Measurements from ENCODE around the gene TNFRSF12A.

TNFRSF12A gene, protein sequence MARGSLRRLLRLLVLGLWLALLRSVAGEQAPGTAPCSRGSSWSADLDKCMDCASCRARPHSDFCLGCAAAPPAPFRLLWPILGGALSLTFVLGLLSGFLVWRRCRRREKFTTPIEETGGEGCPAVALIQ

DNA sequence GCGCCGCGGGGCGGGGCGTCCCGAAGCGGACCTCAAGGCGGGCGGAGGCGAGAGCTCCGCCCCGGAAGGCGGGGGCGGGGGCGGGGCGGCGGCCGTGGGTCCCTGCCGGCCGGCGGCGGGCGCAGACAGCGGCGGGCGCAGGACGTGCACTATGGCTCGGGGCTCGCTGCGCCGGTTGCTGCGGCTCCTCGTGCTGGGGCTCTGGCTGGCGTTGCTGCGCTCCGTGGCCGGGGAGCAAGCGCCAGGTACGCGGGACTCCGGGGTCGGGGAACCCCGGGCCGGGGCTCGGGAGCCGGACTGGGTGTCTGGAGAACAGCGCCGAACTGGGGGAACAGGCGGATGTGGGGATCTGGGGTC is at the start of gene TNFRSF12A:
Gene TNFRSF12A (plus strand): TSS at position 122 of the 357 bp plus-strand sequence. CDS start 30 bp downstream, at position 152.
- DNase-seq, result peak in 1 of 2 experiments; percentile 45

GRCh38 chr16:2970563-2970962 is 49.6 kb upstream of the TNFRSF12A start:
- no peak for DNase-seq

GRCh38 chr16:2971134-2971984 is 48.8 kb upstream of the TNFRSF12A start:
- DNase-seq, result no peak

DNA sequence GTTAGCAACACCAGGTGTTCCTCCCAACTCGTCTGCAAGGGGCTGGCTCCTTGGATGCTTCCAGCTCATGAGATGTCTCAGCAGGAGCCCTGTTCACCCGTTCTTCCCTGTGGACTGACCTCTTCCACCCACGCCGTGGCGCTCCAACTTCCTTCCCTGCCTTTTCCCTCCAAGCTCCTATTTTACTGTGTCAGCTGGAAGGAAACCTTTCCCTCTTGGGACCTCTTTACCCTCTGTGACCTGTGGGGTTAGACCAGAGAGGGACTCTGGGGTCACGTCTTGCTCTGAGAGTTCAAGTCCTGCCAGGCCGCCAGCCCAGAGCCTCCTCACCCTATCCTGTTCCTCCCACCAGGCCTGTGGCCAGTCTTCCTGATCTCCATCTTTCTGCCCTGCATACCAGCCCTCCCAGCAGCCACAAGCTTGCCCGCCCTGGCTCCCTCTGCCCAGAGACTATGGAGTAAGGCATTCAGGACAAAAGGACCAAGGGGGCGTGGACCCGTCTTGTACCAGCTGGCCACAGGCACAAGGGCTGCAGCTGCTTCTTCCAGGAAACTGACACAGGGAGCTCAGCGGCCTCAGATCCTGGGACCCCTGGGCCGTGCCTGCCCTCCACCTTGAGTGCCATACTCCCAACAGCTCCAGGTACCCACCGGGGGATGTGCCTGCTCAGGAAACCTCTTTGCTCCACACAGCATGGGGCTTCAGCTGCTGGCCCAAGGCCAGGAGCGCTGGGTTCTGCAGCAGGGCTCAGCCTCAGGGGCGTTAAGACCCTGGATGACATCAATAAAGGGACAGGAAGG is 48.0 kb upstream of the TNFRSF12A start:
- DNase-seq, result no peak

GRCh38 chr16:2973093-2973492 is 47.1 kb upstream of the TNFRSF12A start:
- DNase-seq, result no peak

- no peak for DNase-seq
Observed at GRCh38 chr16:2973605-2974318, 46.4 kb upstream of the TNFRSF12A start.

DNA sequence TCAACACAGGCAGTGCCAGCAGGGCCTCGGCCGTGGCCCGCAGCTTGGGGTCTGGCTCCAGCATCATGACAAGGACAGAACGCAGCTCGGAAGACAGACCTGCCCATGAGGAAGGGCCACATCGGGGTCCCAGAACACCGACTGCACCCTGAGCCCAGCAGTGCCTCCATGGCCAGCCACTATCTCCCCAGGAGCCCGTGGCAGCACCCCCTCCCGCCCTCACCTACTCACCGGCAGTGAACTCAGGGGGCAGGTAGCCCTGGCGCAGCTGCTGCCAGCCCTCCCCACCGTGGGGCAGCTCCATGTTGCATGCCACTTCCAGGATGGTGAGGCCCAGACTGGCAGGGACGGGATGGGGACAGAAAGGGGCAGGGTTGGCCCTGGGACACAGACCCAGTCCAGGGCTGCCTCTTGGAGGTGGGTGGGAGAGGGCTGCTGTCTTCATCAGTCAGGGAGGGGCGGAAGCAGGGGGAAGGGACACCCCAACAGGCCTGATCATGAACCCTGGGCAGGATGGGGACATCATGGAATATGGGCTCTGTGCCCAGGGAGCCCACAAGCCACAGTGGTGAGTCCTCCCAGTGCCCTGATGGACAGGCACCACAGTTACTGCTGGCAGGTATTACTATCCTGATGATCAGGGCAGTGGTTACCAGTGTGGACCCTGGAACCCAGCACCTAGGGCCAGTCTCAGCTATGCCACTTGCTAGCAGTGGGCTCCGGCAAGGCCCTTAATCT is 45.7 kb upstream of the TNFRSF12A start:
- no peak for DNase-seq

DNA sequence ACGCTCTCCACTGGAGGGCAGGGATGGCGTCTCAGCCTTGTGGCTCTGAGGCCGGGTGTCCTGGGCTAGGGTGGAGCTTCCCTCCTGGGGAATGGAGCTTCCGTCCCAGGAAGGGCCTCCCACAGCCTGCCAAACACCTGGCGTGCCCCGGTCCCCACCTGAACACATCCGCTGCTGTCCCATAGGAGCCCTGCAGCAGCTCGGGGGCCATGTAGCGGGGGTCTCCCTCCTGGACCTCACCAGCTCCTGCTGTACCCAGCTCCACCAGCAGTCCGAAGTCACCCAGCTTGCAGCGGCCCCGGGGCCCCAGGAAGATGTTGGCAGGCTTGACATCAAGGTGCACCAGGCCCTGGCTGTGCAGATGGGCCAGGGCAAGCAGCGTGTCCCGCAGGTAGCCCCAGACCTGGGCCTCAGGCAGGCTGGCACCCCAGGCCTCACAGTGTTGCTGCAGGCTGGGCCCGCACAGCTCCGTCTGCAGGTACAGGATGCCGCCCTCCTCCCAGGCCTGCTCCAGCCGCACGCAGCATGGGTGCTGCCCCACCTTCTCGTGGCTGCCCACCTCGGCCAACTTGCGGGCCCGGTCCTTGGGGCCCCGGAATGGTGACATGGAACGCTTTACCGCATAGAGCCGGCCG is 44.9 kb upstream of the TNFRSF12A start:
- DNase-seq, result no peak

DNA sequence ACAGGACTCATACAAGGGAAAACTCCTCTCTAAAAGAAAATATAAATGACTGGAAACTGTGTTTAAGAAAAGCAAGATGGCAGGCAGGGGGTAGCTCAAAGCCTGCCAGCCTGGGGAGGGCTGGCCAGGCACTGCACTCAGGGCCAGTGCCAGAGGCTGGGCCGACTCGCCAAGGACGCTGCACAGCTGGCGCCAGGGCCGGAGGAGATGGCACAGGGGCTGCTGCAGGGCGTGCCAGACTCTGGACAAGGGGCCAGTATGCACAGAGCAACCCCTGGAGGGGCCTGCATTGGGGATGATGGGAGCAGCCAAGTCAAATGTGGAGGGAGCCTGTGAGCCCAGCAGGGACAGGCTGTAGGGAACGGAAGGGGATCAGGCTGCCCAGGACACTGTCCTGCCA is 44.0 kb upstream of the TNFRSF12A start:
- DNase-seq, result no peak

DNA sequence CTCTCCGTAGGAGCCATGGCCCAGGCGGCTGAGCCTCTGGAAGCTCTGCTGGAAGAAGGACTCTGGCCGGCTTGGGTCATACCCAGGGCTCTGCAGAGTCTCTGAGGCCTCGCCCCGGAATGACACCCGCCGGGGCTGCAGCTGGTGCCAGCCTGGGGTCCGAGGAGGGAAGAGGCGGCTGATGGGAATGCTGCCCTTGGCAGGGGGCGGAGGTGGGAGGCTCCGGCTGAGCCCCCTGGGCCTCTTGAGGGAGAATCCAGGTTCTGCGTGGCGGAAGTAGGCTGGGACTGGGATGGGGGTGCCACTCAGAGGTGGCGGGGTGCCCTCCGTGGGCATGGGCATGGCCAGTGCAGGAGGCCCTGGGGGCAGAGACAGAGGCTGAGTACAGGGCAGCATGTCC is 43.5 kb upstream of the TNFRSF12A start:
- no peak for DNase-seq

GRCh38 chr16:2977440-2977839 is 42.7 kb upstream of the TNFRSF12A start:
- DNase-seq, result no peak

GRCh38 chr16:2979669-2980226 is 40.4 kb upstream of the TNFRSF12A start:
- peak in 1 of 2 experiments; percentile 6 for DNase-seq

GRCh38 chr16:2980227-2981176 is 39.7 kb upstream of the TNFRSF12A start, which contains the start of gene PKMYT1:
PKMYT1 (minus strand) TSS chr16:2980446; CDS start chr16:2979657, 789 bp downstream.
- DNase-seq, result peak in 1 of 2 experiments; percentile 60

DNA sequence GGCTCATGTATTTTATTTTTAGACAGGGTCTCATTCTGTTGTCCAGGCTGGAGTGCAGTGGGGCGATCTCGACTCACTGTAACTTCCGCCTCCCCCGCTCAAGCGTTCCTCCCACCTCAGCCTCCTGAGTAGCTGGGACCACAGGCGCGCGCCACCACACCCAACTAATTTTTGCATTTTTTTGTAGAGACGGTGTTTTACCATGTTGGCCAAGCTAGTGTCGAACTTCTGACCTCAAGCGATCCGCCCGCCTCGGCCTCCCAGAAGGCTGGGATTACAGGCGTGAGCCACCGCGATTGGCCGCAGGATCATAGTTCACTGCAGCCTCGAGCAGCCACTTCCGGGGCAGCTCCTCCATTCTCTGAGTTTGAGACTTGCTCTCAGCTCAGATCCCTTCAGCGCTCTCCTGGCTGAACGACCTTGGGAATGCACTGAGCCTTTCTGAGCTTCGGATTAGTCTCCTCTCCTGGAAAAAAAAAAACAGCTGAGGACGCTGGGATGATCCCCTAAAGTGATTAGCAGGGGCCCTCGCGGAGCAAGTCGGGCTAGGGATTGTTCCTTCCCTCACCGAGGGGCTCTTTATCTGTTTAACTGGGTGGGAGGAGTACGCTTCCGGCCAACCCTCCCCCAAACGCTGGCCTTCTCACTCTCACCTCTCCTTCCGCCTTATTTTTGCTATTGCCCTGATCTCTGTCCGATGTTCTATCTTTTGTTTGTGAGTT is 38.8 kb upstream of the TNFRSF12A start:
- DNase-seq, result no peak

DNA sequence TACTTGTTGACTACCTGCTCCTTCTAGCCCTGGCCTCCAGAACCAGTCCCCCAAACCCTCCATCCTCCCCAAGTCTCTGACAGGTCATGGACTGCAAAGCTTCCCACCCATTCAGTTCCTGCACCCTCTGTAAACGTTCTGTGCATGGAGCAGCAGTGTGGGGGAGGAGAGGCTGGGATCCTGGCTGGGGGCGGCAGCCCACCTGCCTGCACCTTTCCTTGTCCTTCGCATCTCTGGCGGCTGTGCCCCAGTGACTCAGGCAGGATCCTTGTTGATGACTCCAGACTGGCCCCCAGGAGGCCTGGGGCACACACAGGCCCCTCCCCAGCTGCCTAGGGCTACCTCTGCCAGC is 38.3 kb upstream of the TNFRSF12A start:
- DNase-seq, result no peak

GRCh38 chr16:2982402-2982801 is 37.8 kb upstream of the TNFRSF12A start:
- DNase-seq, result no peak

GRCh38 chr16:2983706-2984136 is 36.4 kb upstream of the TNFRSF12A start:
- DNase-seq, result peak in 1 of 2 experiments; percentile 61

- no peak for DNase-seq
Observed at GRCh38 chr16:2985462-2985861, 34.7 kb upstream of the TNFRSF12A start.

- DNase-seq, result no peak
Observed at GRCh38 chr16:2985893-2986355, 34.2 kb upstream of the TNFRSF12A start.
